ENCODE measurements around the gene NHLRC2.

NHLRC2 gene

GRCh38 chr10:113865901-113866300, 11.4 kb downstream of the NHLRC2 start:
- no peak for DNase-seq

GRCh38 chr10:113866551-113867394, 12.3 kb downstream of the NHLRC2 start:
- DNase-seq, result no peak

DNA sequence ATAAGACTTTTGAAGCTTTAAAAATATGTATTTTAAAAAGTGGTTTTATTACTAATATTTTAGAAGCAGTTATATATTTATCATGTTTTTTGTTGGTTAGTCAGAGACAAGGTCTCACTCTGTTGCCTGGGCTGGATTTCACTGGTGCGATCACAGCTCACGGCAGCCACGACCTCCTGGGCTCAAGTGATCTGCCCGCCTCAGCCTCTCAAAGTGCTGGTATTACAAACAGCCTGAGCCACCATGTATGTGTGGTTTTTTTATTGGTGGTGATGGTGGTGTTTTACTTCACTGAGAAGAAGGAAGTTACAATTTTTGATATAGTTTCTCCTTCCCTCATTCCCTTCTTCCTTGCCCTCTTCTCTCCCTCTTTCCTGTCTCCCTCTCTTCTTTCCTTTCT, 13.4 kb downstream of the NHLRC2 start:
- DNase-seq, result no peak

GRCh38 chr10:113869789-113870188, 15.3 kb downstream of the NHLRC2 start:
- DNase-seq, result no peak

DNA sequence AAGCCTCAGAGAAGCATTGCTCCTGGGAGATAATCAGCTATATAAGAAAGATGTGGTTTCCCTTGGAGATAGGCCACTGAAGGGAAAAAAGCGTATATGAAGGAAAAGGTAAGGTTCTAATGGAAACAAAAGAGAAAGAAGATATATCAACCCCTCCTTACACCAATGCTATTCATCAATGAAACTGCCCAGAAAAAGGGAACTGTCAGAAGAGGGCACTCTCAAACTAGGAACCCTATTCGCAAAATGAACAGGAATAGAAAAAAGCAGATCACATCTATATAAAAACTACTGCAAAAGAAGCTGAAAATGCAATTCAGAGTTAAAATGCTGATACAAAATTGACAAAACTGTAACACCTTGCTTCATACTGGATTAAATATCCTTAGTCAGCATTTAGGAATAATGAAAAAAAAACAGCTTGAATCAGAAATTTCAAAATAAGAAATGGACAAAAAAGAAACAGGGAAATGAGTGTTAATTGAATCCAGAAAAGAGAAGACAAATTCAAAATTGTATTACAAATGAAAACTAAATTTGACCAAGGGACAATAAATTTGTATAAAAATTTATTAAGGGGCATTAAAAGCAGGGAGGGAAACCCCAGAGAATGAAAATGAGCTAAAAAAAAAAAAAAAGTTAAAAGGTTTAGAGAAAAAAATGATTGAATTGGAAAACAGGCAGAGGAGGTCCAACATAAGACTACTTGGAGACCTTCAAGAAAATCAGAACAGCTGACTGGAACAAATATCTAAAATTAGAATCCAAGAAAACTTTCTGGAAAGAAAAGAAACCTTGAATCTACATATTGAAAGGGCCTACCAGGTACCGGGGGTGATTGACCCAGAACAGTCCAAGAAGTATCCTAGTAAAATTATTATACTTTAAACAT, 17.9 kb downstream of the NHLRC2 start:
- DNase-seq, result no peak

DNA sequence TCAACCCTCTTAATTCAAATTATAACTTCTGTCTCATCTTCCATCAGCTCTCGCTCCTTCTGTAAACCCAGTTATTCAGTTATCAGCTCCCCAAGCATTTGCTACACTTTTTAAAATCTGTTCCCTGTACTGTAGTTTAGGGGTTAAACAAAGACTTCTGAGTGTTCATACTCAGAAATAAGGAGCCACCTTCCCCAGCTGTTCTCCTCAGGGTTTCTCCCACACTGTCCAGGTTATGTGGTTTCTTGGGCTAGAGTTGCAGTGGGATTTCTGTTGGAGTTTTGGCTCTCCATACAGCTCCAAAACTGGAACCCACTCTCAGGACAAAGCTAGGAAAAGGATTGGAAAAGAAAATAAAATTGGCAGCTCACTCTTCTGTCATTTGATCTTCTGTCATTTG, 20.8 kb downstream of the NHLRC2 start:
- DNase-seq, result no peak

GRCh38 chr10:113876461-113876860, 22.0 kb downstream of the NHLRC2 start:
- DNase-seq, result no peak

DNA sequence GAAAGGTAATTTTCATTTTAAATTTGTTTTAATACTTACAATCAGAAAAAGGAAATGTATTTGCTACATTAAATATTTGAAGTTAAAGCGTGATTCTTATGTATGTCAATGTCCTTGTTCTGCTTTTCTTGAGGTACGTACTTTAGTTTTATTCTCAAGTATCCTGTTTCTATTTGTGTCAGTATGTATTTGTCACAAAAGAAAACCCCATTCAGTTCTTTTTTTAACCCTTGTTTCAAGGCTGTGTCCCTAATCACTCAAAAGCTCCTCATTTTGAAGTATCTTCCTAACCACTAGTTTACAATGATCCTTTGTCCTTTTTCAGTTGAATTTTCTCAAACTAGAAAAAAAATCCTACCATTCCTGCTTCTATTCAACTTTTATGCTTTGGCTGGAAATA, 25.2 kb downstream of the NHLRC2 start:
- no peak for DNase-seq

- no peak for DNase-seq
Observed at GRCh38 chr10:113880236-113880635, 25.8 kb downstream of the NHLRC2 start.

- DNase-seq, result no peak
Observed at GRCh38 chr10:113882240-113882639, 27.8 kb downstream of the NHLRC2 start.

DNA sequence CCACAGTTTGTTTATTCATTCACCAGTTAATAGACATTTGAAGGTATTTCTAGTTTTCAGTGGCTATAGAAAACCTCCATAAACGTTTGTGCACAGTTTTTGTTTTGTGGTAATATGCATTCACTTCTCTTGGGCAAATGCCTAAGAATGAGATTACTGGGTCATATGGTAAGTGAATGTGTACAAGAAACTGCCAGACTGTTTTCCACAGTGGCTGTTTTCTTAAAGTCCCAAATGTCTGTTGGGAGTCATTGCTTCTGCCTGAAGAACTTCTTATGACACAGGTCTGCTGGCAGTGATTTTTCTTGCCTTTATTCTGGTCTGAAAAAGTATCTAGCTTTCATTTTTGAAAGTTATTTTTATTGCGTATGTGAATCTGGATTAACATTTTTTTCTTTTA, 35.5 kb downstream of the NHLRC2 start:
- no peak for DNase-seq

DNA sequence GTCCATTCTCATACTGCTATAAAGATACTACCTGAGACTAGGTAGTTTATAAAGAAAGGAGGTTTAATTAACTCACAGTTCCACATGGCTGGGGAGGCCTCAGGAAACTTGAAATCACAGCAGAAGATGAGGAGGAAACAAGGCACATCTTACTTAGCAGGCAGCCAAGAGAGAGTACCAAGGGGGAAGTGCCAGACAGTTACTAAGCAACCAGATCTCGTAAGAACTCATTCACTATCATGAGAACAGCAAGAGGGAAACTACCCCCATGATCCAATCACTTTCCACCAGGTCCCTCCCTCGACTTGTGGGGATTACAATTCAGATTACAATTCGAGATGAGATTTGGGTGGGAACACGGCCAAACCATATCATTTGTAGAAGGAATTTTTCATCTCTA, 36.3 kb downstream of the NHLRC2 start:
- DNase-seq, result no peak

DNA sequence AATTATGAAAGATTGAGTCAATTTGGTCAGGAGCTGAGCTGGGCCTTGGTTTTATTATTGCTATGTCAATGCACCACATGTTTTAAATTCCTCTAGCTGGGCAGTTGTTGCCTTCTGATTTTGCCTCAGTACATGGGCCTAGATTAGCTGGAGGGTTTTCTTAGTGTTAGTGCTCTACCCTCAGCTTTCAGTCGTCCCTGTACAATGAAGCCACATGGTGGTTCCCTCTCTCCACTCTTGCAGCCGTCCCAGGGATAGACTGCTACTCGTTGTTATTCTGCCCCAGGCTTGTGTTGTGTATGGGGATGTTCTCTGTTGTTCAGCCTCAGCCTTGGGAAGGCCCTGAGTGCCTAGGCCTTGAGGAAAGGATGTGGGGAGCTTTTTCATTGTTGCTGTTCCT, 37.0 kb downstream of the NHLRC2 start:
- DNase-seq, result no peak

DNA sequence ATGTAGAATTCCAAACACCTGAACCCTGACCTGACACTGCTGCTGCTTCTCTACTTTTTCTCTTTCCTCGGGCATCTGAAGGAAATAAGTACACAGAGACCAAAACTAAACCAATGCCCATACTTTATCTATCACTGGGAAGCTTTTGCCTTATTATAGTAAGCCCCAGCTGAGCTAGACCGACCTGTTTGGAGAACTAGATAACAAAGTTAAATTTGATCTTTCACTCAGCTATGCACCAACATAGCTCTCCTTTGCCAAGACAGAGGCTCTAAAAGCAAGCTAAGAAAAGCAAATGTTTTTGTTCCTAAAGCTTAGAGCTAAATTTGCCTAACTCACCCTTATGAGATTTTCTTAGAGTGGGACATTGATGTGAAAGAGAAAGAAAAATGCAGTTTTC, 39.1 kb downstream of the NHLRC2 start:
- DNase-seq, result no peak

GRCh38 chr10:113894581-113894980, 40.1 kb downstream of the NHLRC2 start:
- no peak for DNase-seq

GRCh38 chr10:113895018-113895417, 40.6 kb downstream of the NHLRC2 start:
- DNase-seq, result no peak

DNA sequence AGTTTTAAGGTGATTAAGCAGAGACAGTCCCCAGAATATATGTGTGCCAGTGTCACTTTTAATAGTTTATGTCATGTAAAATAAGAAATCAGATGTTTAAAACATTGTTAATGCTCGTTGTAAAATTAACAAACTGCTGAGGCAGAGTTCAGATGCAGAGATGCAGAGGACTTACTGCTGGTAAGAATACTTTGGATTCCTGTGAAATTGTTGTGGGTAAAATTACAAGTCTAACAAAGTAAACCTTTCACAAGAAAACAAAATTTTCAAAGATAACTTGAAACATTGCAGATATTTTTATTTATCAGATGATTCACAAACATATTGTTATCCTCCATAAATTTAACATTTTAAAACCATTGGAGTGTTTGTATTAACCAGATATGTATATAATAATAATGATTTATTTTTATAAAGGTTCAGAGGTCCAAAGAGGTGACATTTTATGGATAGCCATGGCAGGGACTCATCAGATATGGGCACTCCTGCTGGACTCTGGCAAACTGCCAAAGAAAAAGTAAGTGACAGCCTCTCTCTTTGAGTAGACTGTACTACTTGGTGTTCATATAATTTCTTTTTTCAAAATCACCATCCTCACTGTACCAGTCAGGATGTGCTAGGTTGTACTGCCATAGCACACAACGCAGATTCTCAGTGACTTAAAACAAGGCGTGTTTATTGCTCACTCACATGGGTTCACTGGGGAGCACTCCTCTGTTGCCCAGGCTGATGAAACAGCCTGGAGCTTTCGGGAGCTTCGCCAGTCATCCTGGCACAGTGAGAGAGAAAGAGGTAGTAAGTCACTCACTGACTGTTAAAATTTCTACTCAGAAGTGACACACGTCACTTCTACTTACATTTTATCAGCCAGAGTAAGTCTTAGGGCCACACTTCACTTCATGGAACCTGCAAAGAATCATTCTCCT, 43.5 kb downstream of the NHLRC2 start:
- DNase-seq, result no peak

- no peak for DNase-seq
Observed at GRCh38 chr10:113899952-113900598, 45.6 kb downstream of the NHLRC2 start.

DNA sequence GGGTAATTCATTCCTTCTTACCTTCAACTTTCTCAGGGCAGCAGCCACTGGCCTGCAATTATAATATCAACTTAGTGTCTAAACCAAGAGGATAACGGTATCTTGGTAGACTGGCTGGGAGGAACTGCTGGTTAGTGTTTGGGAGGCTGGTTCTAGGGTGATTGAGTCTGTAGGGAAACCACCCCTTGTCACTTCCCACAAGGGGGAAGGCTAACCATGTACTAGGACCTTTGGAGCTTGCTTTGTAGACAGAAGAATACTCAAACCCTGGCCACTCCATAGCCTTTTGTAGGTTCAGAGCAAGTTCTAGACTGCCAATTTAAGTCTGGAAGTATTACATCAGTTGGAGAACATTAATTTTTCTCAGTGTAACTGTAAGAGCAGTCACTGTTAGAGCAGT, 51.3 kb downstream of the NHLRC2 start:
- no peak for DNase-seq

DNA sequence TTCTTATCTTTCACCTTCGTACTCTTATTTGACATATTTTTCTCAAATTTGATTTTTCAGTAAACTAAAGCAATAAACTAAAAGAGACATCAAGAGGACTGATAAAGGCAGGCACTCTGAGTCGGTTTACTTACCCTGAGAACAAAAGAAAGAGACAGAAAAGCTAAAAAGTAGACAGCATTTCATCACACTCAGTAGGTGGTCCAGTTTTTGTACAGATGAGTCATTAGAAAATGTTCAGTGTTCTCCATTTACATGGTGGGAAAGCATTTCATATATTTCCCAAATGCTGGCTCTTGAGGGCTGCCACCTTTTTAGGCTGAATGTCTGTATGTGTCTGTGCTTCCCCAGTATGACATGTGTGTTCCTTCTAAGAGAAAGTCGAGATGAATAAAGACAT, 52.7 kb downstream of the NHLRC2 start:
- no peak for DNase-seq

- no peak for DNase-seq
Observed at GRCh38 chr10:113908236-113908635, 53.8 kb downstream of the NHLRC2 start.

DNA sequence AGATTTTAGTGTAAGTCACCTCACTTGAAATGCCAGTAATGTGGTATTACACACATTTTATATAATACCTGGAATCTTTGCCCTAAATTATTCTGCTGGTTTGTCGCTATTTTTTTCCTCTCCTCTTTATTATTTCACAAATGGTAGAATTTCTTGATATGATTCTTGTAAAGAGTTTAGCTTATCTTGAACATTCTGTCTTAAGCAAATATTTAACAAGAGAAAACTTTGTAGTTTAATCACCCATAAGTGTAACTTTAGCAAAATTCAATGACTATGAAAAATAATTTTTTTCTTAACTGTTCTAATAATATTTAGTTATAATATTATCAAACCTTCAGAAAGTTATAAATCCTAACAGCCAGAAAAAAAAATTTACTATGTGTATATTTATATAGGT, 56.7 kb downstream of the NHLRC2 start:
- no peak for DNase-seq
